Karpas-422 (cell line): ENCODE results near the gene AOC1. TPM values are rescaled to one million over a fixed set of nuclear protein-coding genes. Genes with fewer than 3 reads are reported as not detected.

ENCODE experiments used
- DNase-seq: peaks from one replicate; pipeline ENCODE4 v3.0.0-alpha.2; 2015
- H2AFZ ChIP-seq: fragments of 200-600 bp; sonication (generic); 2 replicates; pipeline ENCODE4 v1.6.1; 2014; ENCODE audit warnings: antibody characterized with exemption, low read length, mixed read lengths
- H3K27ac ChIP-seq: fragments of 200-600 bp; sonication (generic); 2 replicates; pipeline ENCODE4 v1.5.1; 2014; ENCODE audit warnings: mild to moderate bottlenecking, low read length, moderate library complexity
- H3K27me3 ChIP-seq: fragments of 200-600 bp; sonication (generic); 2 replicates; pipeline ENCODE4 v1.6.1; 2014; ENCODE audit warnings: low read length, mixed read lengths
- H3K36me3 ChIP-seq: fragments of 200-600 bp; sonication (generic); 2 replicates; pipeline ENCODE4 v1.6.1; 2014; ENCODE audit warnings: low read length, mixed read lengths; ENCODE audit not compliant: insufficient read depth
- H3K4me1 ChIP-seq: fragments of 200-600 bp; sonication (generic); 2 replicates; pipeline ENCODE4 v1.6.1; 2014; ENCODE audit warnings: mild to moderate bottlenecking, low read length, mixed read lengths
- H3K4me2 ChIP-seq: fragments of 200-600 bp; sonication (generic); 2 replicates; pipeline ENCODE4 v1.6.1; 2014; ENCODE audit warnings: low read length, low read depth, mild to moderate bottlenecking; ENCODE audit not compliant: poor library complexity, severe bottlenecking
- H3K4me3 ChIP-seq: fragments of 200-600 bp; sonication (generic); 2 replicates; pipeline ENCODE4 v1.5.1; 2014; ENCODE audit warnings: mild to moderate bottlenecking, antibody characterized with exemption, low read length, mixed read lengths
- H3K79me2 ChIP-seq: fragments of 200-600 bp; sonication (generic); 2 replicates; pipeline ENCODE4 v1.6.1; 2014; ENCODE audit warnings: mild to moderate bottlenecking, low read length, mixed read lengths
- H3K9ac ChIP-seq: fragments of 200-600 bp; sonication (generic); 2 replicates; pipeline ENCODE4 v1.6.0; 2014; ENCODE audit warnings: low read length
- H3K9me2 ChIP-seq: fragments of 200-600 bp; sonication (generic), shearing (Covaris generic); replicated peaks from 2 replicates; pipeline ENCODE4 v1.6.0; 2014; ENCODE audit warnings: mild to moderate bottlenecking, low read length, moderate library complexity; ENCODE audit not compliant: insufficient read depth
- H3K9me3 ChIP-seq: fragments of 300-700, 200-600 bp; sonication (generic); 2 replicates; pipeline ENCODE4 v1.6.1; 2014; ENCODE audit warnings: low read length, mixed read lengths
- H4K20me1 ChIP-seq: fragments of 200-600 bp; sonication (generic); 2 replicates; pipeline ENCODE4 v1.6.1; 2014; ENCODE audit warnings: mild to moderate bottlenecking, antibody characterized with exemption, low read length, low read depth; ENCODE audit not compliant: insufficient read depth
- total RNA-seq: library from RNA; depleted of rRNA; stranded (reverse); fragments of >200 nt; shearing (Covaris generic); gene quantifications from 2 replicates; pipeline ENCODE4 v1.2.3, GENCODE V29; 2014; ENCODE audit warnings: low replicate concordance

The AOC1 gene
- total RNA-seq, 1 experiment from 2014 or later: not detected

DNA sequence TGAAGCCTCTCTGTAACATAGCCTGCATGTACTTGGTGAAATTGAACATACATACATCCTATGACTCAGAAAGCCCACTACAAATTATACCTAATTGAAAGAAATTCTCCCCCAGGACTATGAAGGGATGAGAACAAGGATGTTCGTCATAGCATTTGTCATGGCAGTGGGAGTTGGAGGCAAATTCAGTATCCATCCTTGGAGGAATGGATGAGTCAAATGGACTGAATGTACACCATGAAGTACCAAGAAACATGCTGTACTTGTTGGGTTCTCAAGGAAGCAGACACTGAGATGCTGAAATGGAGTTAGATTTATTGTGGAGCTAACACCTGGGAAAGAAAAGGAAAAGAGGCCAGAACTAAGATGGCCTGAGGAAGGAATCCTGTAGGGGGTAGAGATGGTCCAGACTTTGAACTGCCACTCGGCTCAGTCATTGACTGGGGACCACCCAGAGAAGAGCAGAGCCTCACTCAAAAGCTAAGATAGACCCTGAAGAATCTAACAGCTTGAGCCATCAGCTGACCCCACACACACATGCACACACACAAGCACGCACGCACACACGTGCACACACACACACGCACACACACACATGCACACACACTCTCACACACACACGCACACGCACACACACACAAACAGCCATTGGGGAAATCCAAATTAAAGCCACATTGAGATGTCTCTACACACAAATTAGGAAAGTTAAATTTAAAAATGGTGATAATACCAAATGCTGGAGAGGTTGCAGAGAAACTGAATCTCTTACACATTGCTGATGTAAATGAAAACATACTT is 22.3 kb downstream of the AOC1 start:
- Histone ChIP-seq H3K4me3 (no peak overlapping the region), H3K27me3 (no peaks in the 10 kb centered on the region), H4K20me1 (no peaks in the 10 kb centered on the region), H3K27ac (no peak overlapping the region), H2AFZ (no peak overlapping the region), H3K9me2 (no peaks in the 10 kb centered on the region), H3K36me3 (no peaks in the 10 kb centered on the region), H3K9ac (no peak overlapping the region), H3K9me3 (peaks cover 6% of the 10 kb centered on the region; the same call in 1 of the 2 replicates), H3K79me2 (no peaks in the 10 kb centered on the region), H3K4me1 (no peaks in the 10 kb centered on the region), H3K4me2 (no peak overlapping the region)
- DNase-seq: no peak

GRCh38 chr7:150875791-150876190 is 23.5 kb downstream of the AOC1 start:
- no peak overlapping the region for H3K27ac ChIP-seq
- H3K4me3 ChIP-seq: no peak overlapping the region
- no peaks in the 10 kb centered on the region for H3K79me2 ChIP-seq
- no peaks in the 10 kb centered on the region for H3K27me3 ChIP-seq
- H3K4me2 ChIP-seq: no peak overlapping the region
- peak; percentile 58 for DNase-seq
- H2AFZ ChIP-seq: no peak overlapping the region
- no peaks in the 10 kb centered on the region for H4K20me1 ChIP-seq
- no peaks in the 10 kb centered on the region for H3K9me2 ChIP-seq
- H3K36me3 ChIP-seq: no peaks in the 10 kb centered on the region
- H3K9me3 ChIP-seq: peaks cover 6% of the 10 kb centered on the region; the same call in 1 of the 2 replicates
- H3K9ac ChIP-seq: no peak overlapping the region
- H3K4me1 ChIP-seq: no peaks in the 10 kb centered on the region

GRCh38 chr7:150876817-150877526 is 24.7 kb downstream of the AOC1 start:
- Histone ChIP-seq H3K4me3 (no peak overlapping the region), H3K27ac (no peak overlapping the region), H4K20me1 (no peaks in the 10 kb centered on the region), H3K4me2 (no peak overlapping the region), H3K79me2 (no peaks in the 10 kb centered on the region), H3K9ac (no peak overlapping the region), H3K4me1 (no peaks in the 10 kb centered on the region), H2AFZ (no peak overlapping the region), H3K9me3 (peaks cover 1% of the 10 kb centered on the region; the same call in 1 of the 2 replicates), H3K36me3 (no peaks in the 10 kb centered on the region), H3K27me3 (no peaks in the 10 kb centered on the region), H3K9me2 (no peaks in the 10 kb centered on the region)
- peak; percentile 76 for DNase-seq

GRCh38 chr7:150877536-150877935 is 25.2 kb downstream of the AOC1 start:
- no peaks in the 10 kb centered on the region for H3K27me3 ChIP-seq
- H3K36me3 ChIP-seq: no peaks in the 10 kb centered on the region
- no peaks in the 10 kb centered on the region for H3K4me1 ChIP-seq
- no peak overlapping the region for H2AFZ ChIP-seq
- no peak overlapping the region for H3K9ac ChIP-seq
- no peak overlapping the region for H3K4me2 ChIP-seq
- DNase-seq: no peak
- H3K4me3 ChIP-seq: no peak overlapping the region
- no peaks in the 10 kb centered on the region for H3K79me2 ChIP-seq
- H4K20me1 ChIP-seq: no peaks in the 10 kb centered on the region
- H3K9me2 ChIP-seq: no peaks in the 10 kb centered on the region
- no peak overlapping the region for H3K27ac ChIP-seq
- H3K9me3 ChIP-seq: no peaks in the 10 kb centered on the region

GRCh38 chr7:150879345-150879744 is 27.0 kb downstream of the AOC1 start:
- no peak overlapping the region for H3K4me3 ChIP-seq
- H3K4me1 ChIP-seq: no peaks in the 10 kb centered on the region
- no peak overlapping the region for H3K9ac ChIP-seq
- no peaks in the 10 kb centered on the region for H4K20me1 ChIP-seq
- H3K4me2 ChIP-seq: no peak overlapping the region
- H3K27me3 ChIP-seq: no peaks in the 10 kb centered on the region
- no peaks in the 10 kb centered on the region for H3K79me2 ChIP-seq
- H2AFZ ChIP-seq: no peak overlapping the region
- no peak overlapping the region for H3K27ac ChIP-seq
- no peaks in the 10 kb centered on the region for H3K9me2 ChIP-seq
- no peak for DNase-seq
- no peaks in the 10 kb centered on the region for H3K36me3 ChIP-seq
- H3K9me3 ChIP-seq: no peaks in the 10 kb centered on the region

DNA sequence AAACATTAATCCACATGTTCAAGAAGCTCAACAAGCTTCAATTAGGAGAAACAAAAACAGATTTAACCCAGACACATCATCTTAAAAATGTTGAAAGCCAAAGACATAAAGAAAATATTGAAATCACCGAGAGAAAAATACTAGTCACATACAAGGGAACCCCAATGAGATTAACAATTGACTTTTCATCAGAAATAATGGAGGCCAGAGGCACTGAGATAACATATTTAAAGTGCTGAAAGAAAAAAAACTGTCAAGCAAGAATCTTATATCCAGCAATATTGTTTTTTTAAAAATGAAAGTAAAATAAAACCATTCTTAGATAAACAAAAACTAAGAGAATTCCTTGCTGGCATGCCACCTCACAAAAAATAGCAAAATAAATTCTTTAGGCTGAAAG is 28.9 kb downstream of the AOC1 start:
- H3K4me1 ChIP-seq: no peaks in the 10 kb centered on the region
- H3K9me3 ChIP-seq: no peaks in the 10 kb centered on the region; the same call in 1 of the 2 replicates
- no peaks in the 10 kb centered on the region for H4K20me1 ChIP-seq
- H3K4me3 ChIP-seq: no peak overlapping the region
- no peaks in the 10 kb centered on the region for H3K36me3 ChIP-seq
- H3K9ac ChIP-seq: no peak overlapping the region
- no peaks in the 10 kb centered on the region for H3K9me2 ChIP-seq
- H3K27ac ChIP-seq: no peak overlapping the region
- no peaks in the 10 kb centered on the region for H3K27me3 ChIP-seq
- no peak for DNase-seq
- H3K4me2 ChIP-seq: no peak overlapping the region
- H2AFZ ChIP-seq: no peak overlapping the region
- H3K79me2 ChIP-seq: no peaks in the 10 kb centered on the region

GRCh38 chr7:150890853-150891584 is 38.7 kb downstream of the AOC1 start:
- Histone ChIP-seq H3K4me3 (no peak overlapping the region), H3K36me3 (no peaks in the 10 kb centered on the region), H3K9me3 (no peaks in the 10 kb centered on the region), H3K4me1 (no peaks in the 10 kb centered on the region; the same call in 1 of the 2 replicates), H3K27me3 (no peaks in the 10 kb centered on the region), H2AFZ (no peak overlapping the region), H4K20me1 (no peaks in the 10 kb centered on the region), H3K9me2 (no peaks in the 10 kb centered on the region), H3K27ac (no peak overlapping the region), H3K4me2 (no peak overlapping the region), H3K79me2 (no peaks in the 10 kb centered on the region), H3K9ac (no peak overlapping the region)
- DNase-seq: no peak

DNA sequence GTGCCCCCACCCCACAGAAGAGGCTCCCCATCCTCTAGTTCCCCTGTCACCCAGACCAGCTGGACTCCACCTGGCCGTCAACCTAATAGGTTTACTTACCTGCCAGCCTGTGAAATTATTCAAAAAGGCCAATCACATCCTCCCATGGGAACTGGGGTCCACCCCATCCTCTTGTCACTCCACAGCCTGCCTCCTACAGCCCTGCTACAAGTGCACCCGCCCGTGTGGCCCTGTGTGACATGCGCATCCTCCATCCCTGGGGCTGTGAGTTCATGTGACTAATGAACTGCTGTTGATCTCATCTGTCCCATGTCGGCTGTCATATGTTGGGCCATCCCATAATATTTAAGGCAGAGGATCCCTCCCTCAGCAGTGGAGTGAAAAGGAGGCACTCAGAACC is 39.4 kb downstream of the AOC1 start:
- H4K20me1 ChIP-seq: no peaks in the 10 kb centered on the region
- no peaks in the 10 kb centered on the region for H3K9me2 ChIP-seq
- no peak overlapping the region for H3K4me3 ChIP-seq
- no peaks in the 10 kb centered on the region for H3K36me3 ChIP-seq
- H3K4me2 ChIP-seq: no peak overlapping the region
- no peaks in the 10 kb centered on the region for H3K79me2 ChIP-seq
- no peak overlapping the region for H3K27ac ChIP-seq
- H3K27me3 ChIP-seq: no peaks in the 10 kb centered on the region
- no peak overlapping the region for H2AFZ ChIP-seq
- no peaks in the 10 kb centered on the region; the same call in 1 of the 2 replicates for H3K4me1 ChIP-seq
- H3K9me3 ChIP-seq: no peaks in the 10 kb centered on the region
- H3K9ac ChIP-seq: no peak overlapping the region
- DNase-seq: no peak
